NCI-H345 (cell line): ENCODE results near the gene FMO2.

Experiments
- DNase-seq: peaks from one replicate; lab custom pipeline; 2025; lab: John Stamatoyannopoulos, UW

The FMO2 gene

GRCh38 chr1:171174560-171175294, 10.4 kb upstream of the FMO2 start:
- DNase-seq: no peak

DNA sequence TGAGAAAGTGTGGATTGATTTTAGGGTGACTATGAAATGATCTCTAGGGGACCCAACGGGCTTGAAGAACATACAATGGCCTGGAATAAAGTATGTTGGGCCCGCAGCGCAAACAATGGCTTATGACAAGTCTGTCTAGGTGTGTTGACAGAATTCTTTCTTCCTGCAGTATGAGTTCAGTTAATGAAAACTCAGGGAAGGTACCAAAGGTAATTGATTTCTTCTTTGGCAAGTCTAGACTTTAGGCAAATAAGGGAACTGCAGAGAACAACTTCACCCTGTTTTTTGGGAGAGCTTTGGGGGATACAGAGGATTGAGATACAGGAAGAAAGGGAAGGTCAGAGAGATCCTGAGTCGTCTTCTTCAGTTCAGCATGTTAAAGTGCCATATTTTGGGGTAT, 7.8 kb upstream of the FMO2 start:
- DNase-seq: no peak

GRCh38 chr1:171179318-171180227, 5.5 kb upstream of the FMO2 start:
- DNase-seq: no peak

GRCh38 chr1:171180670-171181069, 4.4 kb upstream of the FMO2 start:
- DNase-seq: no peak

DNA sequence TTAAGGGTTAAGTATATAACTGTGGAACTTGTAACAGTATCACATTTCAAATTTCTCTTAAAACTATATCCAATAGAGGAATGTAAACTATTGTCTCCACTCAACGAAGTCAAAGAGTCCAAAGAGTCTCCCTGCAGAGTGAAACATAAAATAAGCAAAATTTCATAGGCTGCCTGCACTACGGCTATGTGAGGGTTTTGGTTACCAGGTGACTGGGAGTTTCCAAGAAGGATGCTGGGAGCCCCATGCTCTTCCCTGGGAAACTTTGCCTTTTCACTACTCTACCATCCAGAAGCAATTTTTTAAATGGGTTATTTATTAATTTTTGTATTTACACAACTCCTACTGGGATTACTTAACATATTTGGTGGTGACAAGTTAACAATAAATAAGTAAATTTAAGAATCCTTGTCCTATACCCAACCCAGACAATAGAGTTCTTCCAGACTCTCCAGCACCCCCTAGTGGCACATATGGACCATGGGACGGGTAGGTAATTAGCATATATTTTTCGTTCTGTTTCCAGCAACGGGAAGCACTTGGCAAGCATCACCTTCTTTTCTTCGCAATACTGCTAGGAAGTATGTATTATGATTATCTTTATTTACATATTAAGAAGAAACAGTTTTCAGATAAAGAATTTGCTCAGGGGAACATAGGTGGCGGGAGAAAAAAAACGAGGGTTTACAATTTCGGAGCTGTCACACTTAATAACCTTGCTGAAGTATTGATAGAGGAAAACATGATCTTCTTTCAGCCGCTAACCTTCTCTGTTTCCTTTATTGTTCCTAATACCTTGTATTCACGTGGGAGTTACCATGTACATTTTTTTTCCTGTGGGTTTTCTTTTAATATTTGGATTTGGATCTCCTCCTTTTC, 3.5 kb downstream of the FMO2 start:
- peak; percentile 38 for DNase-seq

DNA sequence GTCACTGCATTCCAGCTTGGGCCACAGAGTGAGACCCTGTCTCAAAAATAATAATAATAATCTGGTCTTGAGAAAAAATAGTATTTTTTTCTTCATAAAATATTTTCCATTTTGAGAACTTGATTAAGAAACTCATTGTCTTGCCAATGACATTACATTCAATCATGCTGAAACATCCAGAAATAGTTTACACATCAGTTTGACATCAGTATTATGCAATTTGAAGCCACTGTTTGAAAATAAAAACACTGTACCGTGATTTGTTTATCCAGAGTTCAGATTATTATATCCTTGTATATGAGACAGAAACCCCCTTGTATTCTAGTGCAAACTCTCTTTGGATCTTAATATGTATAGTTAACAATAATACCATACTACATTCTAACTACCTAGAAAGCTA, 6.9 kb downstream of the FMO2 start:
- no peak for DNase-seq

GRCh38 chr1:171195767-171196166, 10.7 kb downstream of the FMO2 start:
- no peak for DNase-seq

DNA sequence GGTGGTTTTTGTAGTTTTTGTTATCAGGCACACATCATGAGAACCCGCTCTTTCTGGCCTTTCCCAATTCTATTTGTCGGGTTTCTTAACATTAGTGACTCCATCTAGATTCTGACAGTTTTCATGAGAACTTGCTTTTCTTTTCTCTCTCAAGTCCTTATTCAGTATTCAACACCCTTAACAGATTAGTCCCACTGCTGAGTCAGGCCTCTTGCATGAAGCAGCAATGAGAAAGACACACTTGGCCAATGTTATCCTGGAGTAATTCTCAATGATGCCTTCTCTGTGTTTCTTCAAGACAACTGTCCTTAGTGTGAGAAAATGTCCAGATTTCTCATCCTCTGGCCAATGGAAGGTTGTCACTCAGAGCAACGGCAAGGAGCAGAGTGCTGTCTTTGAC, 11.3 kb downstream of the FMO2 start:
- no peak for DNase-seq

GRCh38 chr1:171198081-171198480, 13.0 kb downstream of the FMO2 start:
- DNase-seq: no peak

- no peak for DNase-seq
Measured at GRCh38 chr1:171204296-171204695, 19.2 kb downstream of the FMO2 start.

DNA sequence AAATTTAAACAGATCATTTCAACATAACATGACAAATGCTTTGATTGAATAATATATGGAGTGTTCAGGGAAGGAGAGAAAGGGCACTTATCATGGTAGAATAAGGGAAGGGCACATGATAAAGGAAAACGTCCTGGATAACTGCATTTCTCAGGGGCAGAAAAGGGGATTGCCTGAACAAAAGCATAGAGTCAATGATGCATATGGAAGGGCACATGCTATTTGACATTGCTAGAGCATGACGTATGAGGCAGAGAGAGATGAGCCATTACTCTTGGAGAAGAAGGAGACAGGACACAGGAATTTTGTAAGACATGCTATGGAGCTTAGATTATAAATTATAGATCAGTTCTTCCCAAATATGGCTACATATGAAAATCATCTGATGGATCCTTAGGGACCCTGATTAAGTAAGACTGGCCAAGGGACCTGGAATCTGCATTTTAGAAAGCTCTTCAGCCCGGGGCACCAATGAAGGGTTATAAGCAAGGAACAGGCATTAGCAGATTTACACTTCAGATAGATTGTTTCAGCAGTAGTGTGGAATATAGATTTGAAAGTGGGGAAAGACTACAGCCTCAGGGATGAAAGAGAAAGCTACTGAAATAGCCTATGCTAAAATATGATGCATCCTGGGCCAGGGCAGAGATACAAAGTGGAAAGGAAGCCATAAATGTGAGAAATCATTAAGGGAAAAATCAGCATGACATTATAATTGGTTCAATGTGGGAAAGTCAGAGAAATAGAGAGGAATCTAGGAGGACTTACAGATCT, 21.3 kb downstream of the FMO2 start:
- no peak for DNase-seq

DNA sequence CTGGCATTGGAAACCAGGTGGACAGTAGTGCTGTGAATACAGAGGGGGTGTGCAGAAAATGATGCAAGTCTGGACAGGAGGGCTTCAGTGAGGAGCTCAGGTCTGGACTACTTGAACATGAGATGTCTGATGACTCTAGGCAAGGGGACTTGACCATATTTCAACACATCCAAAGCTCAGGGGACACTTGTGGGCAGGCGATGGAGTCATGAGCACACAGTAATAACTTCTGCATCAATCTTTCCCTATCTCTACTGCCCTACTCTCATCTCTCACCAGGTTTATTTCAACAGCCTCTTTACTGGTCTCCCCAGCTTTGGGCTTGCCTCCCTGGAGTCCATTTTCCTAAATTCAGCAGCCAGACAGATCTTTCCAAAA, 21.9 kb downstream of the FMO2 start:
- DNase-seq: no peak

DNA sequence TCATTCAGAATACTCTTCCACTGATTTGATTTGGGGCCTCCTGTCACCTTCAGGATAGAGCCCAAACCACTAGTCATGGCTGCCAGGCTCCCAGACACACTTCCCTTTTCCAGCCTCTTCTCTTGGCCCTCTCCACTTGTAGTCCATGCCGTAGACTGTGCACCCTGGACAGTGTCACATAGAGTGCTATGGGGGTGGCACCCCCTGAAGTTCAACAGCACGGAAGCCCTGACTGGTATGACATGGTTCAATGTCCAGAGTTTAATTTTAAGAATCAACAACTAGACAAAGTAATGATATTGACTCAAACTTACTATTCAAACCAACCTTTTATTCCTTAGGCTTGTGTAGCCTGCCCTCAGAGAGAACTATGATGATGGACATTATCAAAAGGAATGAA, 22.3 kb downstream of the FMO2 start:
- no peak for DNase-seq

GRCh38 chr1:171210355-171210754, 25.3 kb downstream of the FMO2 start:
- DNase-seq: no peak

DNA sequence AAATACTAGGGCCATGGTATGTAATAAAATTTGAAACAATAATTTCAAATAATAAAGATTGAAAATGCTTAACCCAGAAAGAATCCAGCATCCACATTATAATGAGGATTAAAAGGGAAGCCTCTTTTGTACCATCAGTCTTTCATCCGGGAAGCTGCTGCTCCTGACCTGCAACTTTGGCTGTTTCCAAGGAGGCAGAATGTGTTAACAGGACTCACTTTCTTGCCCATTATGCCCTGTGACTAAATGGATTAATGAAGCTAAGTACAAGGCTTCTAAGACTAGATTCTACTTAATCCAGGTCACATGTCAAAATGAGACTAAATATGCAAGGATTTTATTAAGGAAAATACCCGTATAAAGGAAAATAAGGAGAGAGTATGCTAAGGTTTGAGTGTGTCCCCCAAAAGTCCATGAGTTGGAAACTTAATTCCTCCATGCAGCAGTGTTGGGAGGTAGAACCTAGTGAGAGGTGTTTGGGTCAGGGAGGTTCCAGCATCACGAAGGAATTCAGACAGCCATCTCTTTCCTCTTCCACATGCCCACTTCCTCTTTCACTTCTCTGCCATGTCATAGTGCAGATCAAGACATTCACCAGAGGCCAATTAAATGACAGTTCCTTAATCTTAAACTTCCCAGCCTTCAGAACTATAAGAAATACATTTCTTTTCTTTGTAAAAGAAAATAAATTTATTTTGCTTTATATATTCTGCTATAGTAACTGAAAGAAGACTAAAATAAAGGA, 27.7 kb downstream of the FMO2 start:
- no peak for DNase-seq

- no peak for DNase-seq
Measured at GRCh38 chr1:171213559-171214454, 28.7 kb downstream of the FMO2 start.

GRCh38 chr1:171217658-171218443, 32.8 kb downstream of the FMO2 start:
- DNase-seq: no peak

DNA sequence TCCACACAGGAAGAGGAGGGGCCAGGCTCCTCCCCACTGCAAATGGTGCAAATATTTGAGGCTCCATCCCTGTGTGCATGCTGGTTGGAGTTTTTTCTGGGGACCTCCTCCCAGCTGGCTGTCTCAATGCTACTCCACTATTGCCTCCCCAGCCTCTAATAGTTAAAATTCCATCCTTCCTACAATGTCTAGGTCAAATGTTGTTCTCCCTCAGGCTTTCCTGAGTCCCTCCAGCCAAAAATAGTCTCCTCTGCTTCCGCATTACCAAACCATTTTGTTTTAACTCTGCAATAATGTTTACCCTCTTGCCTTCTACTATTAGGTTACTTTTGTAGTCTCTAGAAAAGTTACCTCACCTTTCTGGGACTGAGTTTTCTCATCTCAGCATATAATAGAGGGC, 33.6 kb downstream of the FMO2 start:
- DNase-seq: no peak
